H9 (cell line): ENCODE results near the gene P3H3. TPM values are rescaled to one million over a fixed set of nuclear protein-coding genes. Genes with fewer than 3 reads are reported as not detected.
"Not testable (repeated sequence)": the region's sequence is repeated elsewhere in the genome, so short reads cannot be mapped to it uniquely, and the experiment has no call there.

ENCODE experiments used
- DNase-seq: peaks from one replicate; pipeline ENCODE4 v3.0.0-alpha.2; 2017
- H2AFZ ChIP-seq: one replicate; pipeline ENCODE4 v1.6.1; 2013; ENCODE audit warnings: mild to moderate bottlenecking, low read length, control low read depth, moderate library complexity
- H2AK5ac ChIP-seq: 2 replicates; pipeline ENCODE4 v1.6.1; 2013; ENCODE audit warnings: low read length, control low read depth, mixed read lengths; ENCODE audit not compliant: insufficient read length
- H2BK120ac ChIP-seq: one replicate; pipeline ENCODE4 v1.6.1; 2013; ENCODE audit warnings: low read depth, mild to moderate bottlenecking, low read length, control low read depth, inconsistent platforms; ENCODE audit not compliant: poor library complexity, severe bottlenecking
- H2BK12ac ChIP-seq: 2 replicates; pipeline ENCODE4 v1.6.1; 2013; ENCODE audit warnings: low read length, control low read depth, mixed read lengths, low read depth; ENCODE audit not compliant: insufficient read length
- H2BK15ac ChIP-seq: 2 replicates; pipeline ENCODE4 v1.6.1; 2013; ENCODE audit warnings: low read depth, low read length, control low read depth
- H2BK20ac ChIP-seq: one replicate; pipeline ENCODE4 v1.6.1; 2013; ENCODE audit warnings: low read depth, mild to moderate bottlenecking, low read length, control low read depth, inconsistent platforms; ENCODE audit not compliant: poor library complexity, severe bottlenecking
- H2BK5ac ChIP-seq: 2 replicates; pipeline ENCODE4 v1.6.1; 2013; ENCODE audit warnings: low read length, control low read depth, mixed read lengths; ENCODE audit not compliant: insufficient read length
- H3K14ac ChIP-seq: 2 replicates; pipeline ENCODE4 v1.6.1; 2013; ENCODE audit warnings: low read length, control low read depth; ENCODE audit not compliant: insufficient read depth
- H3K18ac ChIP-seq: 2 replicates; pipeline ENCODE4 v1.6.1; 2013; ENCODE audit warnings: low read depth, mild to moderate bottlenecking, mixed read lengths, low read length, control low read depth; ENCODE audit not compliant: insufficient read length
- H3K23ac ChIP-seq: 2 replicates; pipeline ENCODE4 v1.6.1; 2013; ENCODE audit warnings: low read length, control low read depth, mixed read lengths, low read depth; ENCODE audit not compliant: insufficient read length
- H3K23me2 ChIP-seq: 2 replicates; pipeline ENCODE4 v1.6.1; 2013; ENCODE audit warnings: low read depth, mild to moderate bottlenecking, mixed read lengths, low read length, control low read depth; ENCODE audit not compliant: insufficient read length, poor library complexity, severe bottlenecking
- H3K27ac ChIP-seq: 2 replicates; pipeline ENCODE4 v1.5.1; 2013; ENCODE audit warnings: low read length, control low read depth, mixed read lengths, low read depth; ENCODE audit not compliant: insufficient read length
- H3K27me3 ChIP-seq: 2 replicates; pipeline ENCODE4 v1.6.1; 2013; ENCODE audit warnings: low read length, control low read depth, inconsistent platforms; ENCODE audit not compliant: insufficient read depth
- H3K4ac ChIP-seq: 2 replicates; pipeline ENCODE4 v1.6.1; 2013; ENCODE audit warnings: low read depth, mild to moderate bottlenecking, control low read depth, inconsistent platforms, low read length, moderate library complexity
- H3K4me1 ChIP-seq: 2 replicates; pipeline ENCODE4 v1.6.1; 2013; ENCODE audit warnings: low read length, control low read depth, inconsistent platforms; ENCODE audit not compliant: insufficient read depth
- H3K4me2 ChIP-seq: 2 replicates; pipeline ENCODE4 v1.6.1; 2013; ENCODE audit warnings: low read length, control low read depth, mixed read lengths; ENCODE audit not compliant: insufficient read length, insufficient read depth
- H3K56ac ChIP-seq: 2 replicates; pipeline ENCODE4 v1.6.1; 2013; ENCODE audit warnings: low read depth, mild to moderate bottlenecking, mixed read lengths, low read length, control low read depth; ENCODE audit not compliant: insufficient read length
- H3K79me1 ChIP-seq: 2 replicates; pipeline ENCODE4 v1.6.1; 2013; ENCODE audit warnings: low read depth, mild to moderate bottlenecking, moderate library complexity, low read length, control low read depth, inconsistent platforms; ENCODE audit not compliant: insufficient read depth, poor library complexity, severe bottlenecking
- H3K79me2 ChIP-seq: 2 replicates; pipeline ENCODE4 v1.6.1; 2013; ENCODE audit warnings: low read length, control low read depth, inconsistent platforms; ENCODE audit not compliant: insufficient read depth
- H3K9ac ChIP-seq: 2 replicates; pipeline ENCODE4 v1.6.1; 2013; ENCODE audit warnings: low read length, control low read depth, mixed read lengths; ENCODE audit not compliant: insufficient read length; ENCODE audit errors: extremely low read depth
- H3K9me3 ChIP-seq: one replicate; pipeline ENCODE4 v1.6.1; 2013; ENCODE audit warnings: low read depth, low read length, inconsistent platforms; ENCODE audit not compliant: control insufficient read depth
- H3T11ph ChIP-seq: one replicate; pipeline ENCODE4 v1.6.1; 2013; ENCODE audit warnings: mild to moderate bottlenecking, low read length, control low read depth, inconsistent platforms
- H4K20me1 ChIP-seq: one replicate; pipeline ENCODE4 v1.6.1; 2013; ENCODE audit not compliant: control insufficient read depth, insufficient read length, insufficient read depth
- H4K5ac ChIP-seq: 2 replicates; pipeline ENCODE4 v1.6.1; 2013; ENCODE audit warnings: low read depth, mild to moderate bottlenecking, mixed read lengths, low read length, control low read depth; ENCODE audit not compliant: insufficient read length
- H4K8ac ChIP-seq: replicated peaks from 2 replicates; pipeline ENCODE4 v1.6.1; 2013; ENCODE audit warnings: low read length, control low read depth, mixed read lengths, low read depth; ENCODE audit not compliant: insufficient read length
- H4K91ac ChIP-seq: 2 replicates; pipeline ENCODE4 v1.6.1; 2013; ENCODE audit warnings: low read depth, mild to moderate bottlenecking, moderate library complexity, mixed read lengths, low read length, control low read depth; ENCODE audit not compliant: insufficient read length
- H3K27ac Mint-ChIP-seq, 3 experiments: 2 replicates in 2 of 3; 3 replicates in 1 of 3; pipeline ENCODE4 v1.8.0; 2020 to 2021; ENCODE audit warnings: mixed read lengths in 3 of 3, mild to moderate bottlenecking in 1 of 3, moderate library complexity in 1 of 3
- H3K27me3 Mint-ChIP-seq: 2 replicates; pipeline ENCODE4 v1.8.0; 2021; ENCODE audit warnings: low read depth, mild to moderate bottlenecking, moderate library complexity, mixed read lengths
- H3K36me3 Mint-ChIP-seq, 3 experiments: 2 replicates in 2 of 3; 3 replicates in 1 of 3; pipeline ENCODE4 v1.8.0; 2020 to 2021; ENCODE audit warnings: low read depth in 3 of 3, mixed read lengths in 3 of 3; ENCODE audit not compliant: insufficient read depth in 1 of 3
- H3K4me1 Mint-ChIP-seq, 2 experiments: 2 replicates each; pipeline ENCODE4 v1.8.0; 2020; ENCODE audit warnings: mixed read lengths in 2 of 2
- H3K4me3 Mint-ChIP-seq, 2 experiments: 2 replicates in 1 of 2; 3 replicates in 1 of 2; pipeline ENCODE4 v1.8.0; 2020 to 2021; ENCODE audit warnings: mild to moderate bottlenecking in 2 of 2, mixed read lengths in 2 of 2, moderate library complexity in 1 of 2
- H3K9me3 Mint-ChIP-seq, 2 experiments: 2 replicates in 1 of 2; 3 replicates in 1 of 2; pipeline ENCODE4 v1.8.0; 2020; ENCODE audit warnings: mild to moderate bottlenecking in 2 of 2, mixed read lengths in 2 of 2, moderate library complexity in 1 of 2
- CTCF ChIP-seq: fragments of 200-600 bp; sonication (generic); conservative IDR thresholded peaks from 3 replicates; pipeline ENCODE4 v1.8.0; 2021; ENCODE audit warnings: antibody characterized with exemption, mild to moderate bottlenecking
- WGBS: extraction: QIAGEN DNeasy Blood & Tissue Kit; methylation state at CpG from one replicate; pipeline ENCODE4 v1.1.7; 2013; ENCODE audit warnings: missing lambda C conversion rate, low lambda C conversion rate, mixed read lengths; ENCODE audit not compliant: insufficient read length; ENCODE audit errors: extremely low coverage; 5-methylcytosine and 5-hydroxymethylcytosine counted together
- total RNA-seq: library from RNA; stranded (reverse); gene quantifications from 2 replicates; pipeline ENCODE4 v1.2.1, GENCODE V29; 2021

The P3H3 gene
- total RNA-seq, 1 experiment from 2014 or later, result 55.0 TPM

- Histone ChIP-seq H3K27me3 (no peaks in the 10 kb centered on the region), H4K8ac (no peak overlapping the region), H3K23ac (no peak overlapping the region), H3K79me1 (no peaks in the 10 kb centered on the region), H3K9me3 (no peaks in the 10 kb centered on the region), H4K20me1 (no peaks in the 10 kb centered on the region), H2BK20ac (no peak overlapping the region), H2BK5ac (no peak overlapping the region), H2BK120ac (no peak overlapping the region), H3K56ac (no peak overlapping the region), H4K5ac (no peak overlapping the region), H3K18ac (no peak overlapping the region), H4K91ac (no peak overlapping the region), H2AFZ (no peak overlapping the region), H3K4me1 (no peaks in the 10 kb centered on the region; the same call in 1 of the 2 replicates), H3K4ac (no peak overlapping the region), H3K14ac (no peak overlapping the region), H3K4me2 (no peak overlapping the region), H2BK15ac (no peak overlapping the region), H3K27ac (no peak overlapping the region), H3T11ph (no peak overlapping the region), H3K9ac (no peak overlapping the region), H3K79me2 (peaks cover 5% of the 10 kb centered on the region; the same call in 1 of the 2 replicates), H3K23me2 (peaks cover 9% of the 10 kb centered on the region), H2BK12ac (no peak overlapping the region), H2AK5ac (no peak overlapping the region)
- DNase-seq, result no peak
- Mint-ChIP-seq H3K4me1 (peaks cover 19 to 22% of the 10 kb centered on the region in 2 experiments), H3K36me3 (peaks cover 50 to 78% (median 71%) of the 10 kb centered on the region in 3 experiments), H3K27me3 (no peaks in the 10 kb centered on the region), H3K27ac (no peak overlapping the region; a peak in 1 of 7 replicates), H3K9me3 (no peaks in the 10 kb centered on the region; a peak in 1 of 5 replicates), H3K4me3 (no peak overlapping the region; a peak in 1 of 5 replicates)
- TF ChIP-seq CTCF, result no peak
- no CpG with 5 or more reads among the region's 16 CpGs for WGBS
These were observed 35.5 kb downstream of the P3H3 start for GRCh38 chr12:6863586-6864321.

- H3K18ac ChIP-seq, H2BK20ac ChIP-seq, H3K79me2 ChIP-seq, H3K9ac ChIP-seq, H3K9me3 ChIP-seq, H3T11ph ChIP-seq, H3K79me1 ChIP-seq, H3K56ac ChIP-seq, H2BK5ac ChIP-seq, H2BK15ac ChIP-seq, H3K4me2 ChIP-seq, H3K27me3 ChIP-seq, H4K8ac ChIP-seq, H2BK12ac ChIP-seq, H4K5ac ChIP-seq, H2BK120ac ChIP-seq, H3K23ac ChIP-seq, H3K27ac ChIP-seq, H3K4me1 ChIP-seq, H2AFZ ChIP-seq, H4K91ac ChIP-seq, H3K4ac ChIP-seq, H3K14ac ChIP-seq, H3K9me3 Mint-ChIP-seq, H4K20me1 ChIP-seq, DNase-seq, H3K23me2 ChIP-seq, H3K27ac Mint-ChIP-seq, H3K27me3 Mint-ChIP-seq, H2AK5ac ChIP-seq: not testable (repeated sequence)
- WGBS, result no CpG with 5 or more reads among the region's 5 CpGs
- peak overlapping the region in 1 of 2 experiments; percentile 58; a peak in 2 of 5 replicates for H3K4me3 Mint-ChIP-seq
- H3K36me3 Mint-ChIP-seq, result peaks cover 56 to 79% (median 74%) of the 10 kb centered on the region in 3 experiments
- H3K4me1 Mint-ChIP-seq, result peaks cover 31 to 36% of the 10 kb centered on the region in 2 experiments
These were observed 37.1 kb downstream of the P3H3 start for GRCh38 chr12:6865307-6865706.
